HFFc6 (cell line): ENCODE results near the gene POU3F1. TPM values are rescaled to one million over a fixed set of nuclear protein-coding genes. Genes with fewer than 3 reads are reported as not detected.

Experiments used
- DNase-seq: peaks from one replicate; pipeline ENCODE4 v3.0.0-alpha.2; 2018
- H3K27ac Mint-ChIP-seq: 2 replicates; pipeline ENCODE4 v1.8.0; 2020; ENCODE audit warnings: mild to moderate bottlenecking, mixed read lengths
- H3K27me3 Mint-ChIP-seq: 2 replicates; pipeline ENCODE4 v1.8.0; 2021; ENCODE audit warnings: mild to moderate bottlenecking, moderate library complexity, mixed read lengths; ENCODE audit not compliant: insufficient read depth
- H3K36me3 Mint-ChIP-seq: 2 replicates; pipeline ENCODE4 v1.8.0; 2021; ENCODE audit warnings: low read depth, mixed read lengths
- H3K4me1 Mint-ChIP-seq: 2 replicates; pipeline ENCODE4 v1.8.0; 2020; ENCODE audit warnings: low read depth, mixed read lengths
- H3K4me3 Mint-ChIP-seq: 2 replicates; pipeline ENCODE4 v1.8.0; 2020; ENCODE audit warnings: mild to moderate bottlenecking, moderate library complexity, mixed read lengths
- H3K9me3 Mint-ChIP-seq: 2 replicates; pipeline ENCODE4 v1.8.0; 2020; ENCODE audit warnings: mild to moderate bottlenecking, mixed read lengths
- CTCF ChIP-seq: fragments of 200-600 bp; sonication (generic); IDR thresholded peaks from 2 replicates; pipeline ENCODE4 v1.5.0; 2021; ENCODE audit warnings: antibody characterized with exemption, mild to moderate bottlenecking
- total RNA-seq, 6 experiments: library from RNA; stranded (reverse); fragmentation: NEBNext Ultra II Directional; extraction: Animal tissue kit (Norgen Biotek cat#: 25700); gene quantifications; 2 replicates in 1 of 6; 3 replicates in 5 of 6; pipeline ENCODE4 v1.2.3, GENCODE V29; 2021

The POU3F1 gene
- total RNA-seq, 6 experiments from 2014 or later: 0.11 TPM; not detected in 5

DNA sequence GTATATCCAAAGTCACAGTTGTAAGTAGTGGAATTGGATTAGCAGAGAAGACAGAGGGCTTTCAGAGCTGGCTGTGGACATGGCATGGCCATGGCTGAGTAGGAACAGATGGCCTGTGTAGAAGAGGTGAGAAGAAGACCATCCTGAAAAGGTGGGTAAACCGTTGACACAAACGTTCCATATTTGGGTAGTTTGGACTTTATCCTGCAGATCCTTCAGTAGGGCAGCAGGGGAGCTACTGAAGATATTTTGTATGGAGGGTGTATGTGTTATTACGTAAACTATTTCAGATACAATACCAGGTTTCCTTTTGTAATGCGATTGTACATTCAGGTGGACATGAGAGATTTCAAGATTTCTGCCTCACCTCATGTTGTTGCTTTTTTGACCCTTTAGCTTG, 32.4 kb downstream of the POU3F1 start:
- H3K4me1 Mint-ChIP-seq: peaks cover 28% of the 10 kb centered on the region
- peak; percentile 52 for TF ChIP-seq CTCF
- peaks cover 22% of the 10 kb centered on the region for H3K36me3 Mint-ChIP-seq
- H3K27ac Mint-ChIP-seq: peak overlapping the region; percentile 98
- peak overlapping the region; percentile 99 for H3K4me3 Mint-ChIP-seq
- peaks cover 4% of the 10 kb centered on the region; the same call in 1 of the 2 replicates for H3K27me3 Mint-ChIP-seq
- no peak for DNase-seq
- no peaks in the 10 kb centered on the region for H3K9me3 Mint-ChIP-seq

- Mint-ChIP-seq H3K4me1 (peaks cover 32% of the 10 kb centered on the region), H3K36me3 (peaks cover 14% of the 10 kb centered on the region), H3K27me3 (peaks cover 4% of the 10 kb centered on the region; the same call in 1 of the 2 replicates), H3K27ac (peak overlapping the region; percentile 98), H3K9me3 (no peaks in the 10 kb centered on the region), H3K4me3 (peak overlapping the region; percentile 99)
- TF ChIP-seq CTCF: no peak
- no peak for DNase-seq
Observed at GRCh38 chr1:38013227-38013622, 33.4 kb downstream of the POU3F1 start.

- no peak for TF ChIP-seq CTCF
- Mint-ChIP-seq H3K27me3 (peaks cover 4% of the 10 kb centered on the region; the same call in 1 of the 2 replicates), H3K4me1 (peaks cover 32% of the 10 kb centered on the region), H3K4me3 (peak within 1 kb of the TSS; percentile 99), H3K27ac (peak within 1 kb of the TSS; percentile 98), H3K9me3 (no peaks in the 10 kb centered on the region), H3K36me3 (peaks cover 12% of the 10 kb centered on the region)
- peak; percentile 99 for DNase-seq
Observed at GRCh38 chr1:38012363-38013226, 34.0 kb downstream of the POU3F1 start, which contains the start of gene UTP11. Gene UTP11, plus strand, starts transcription at chr1:38012734. Its CDS starts 69 bp downstream, at chr1:38012803.

- Mint-ChIP-seq H3K9me3 (no peaks in the 10 kb centered on the region), H3K27me3 (peaks cover 4% of the 10 kb centered on the region; the same call in 1 of the 2 replicates), H3K27ac (peak overlapping the region; percentile 91; the same call in 1 of the 2 replicates), H3K4me3 (no peak overlapping the region), H3K4me1 (peaks cover 26% of the 10 kb centered on the region), H3K36me3 (peaks cover 10% of the 10 kb centered on the region)
- no peak for TF ChIP-seq CTCF
- no peak for DNase-seq
Observed at GRCh38 chr1:38009841-38010180, 36.8 kb downstream of the POU3F1 start.

GRCh38 chr1:38009088-38009840, 37.3 kb downstream of the POU3F1 start:
- TF ChIP-seq CTCF: no peak
- DNase-seq: peak; percentile 56
- Mint-ChIP-seq H3K27ac (peak overlapping the region; percentile 91), H3K4me3 (no peak overlapping the region), H3K4me1 (peaks cover 30% of the 10 kb centered on the region), H3K36me3 (peaks cover 10% of the 10 kb centered on the region), H3K9me3 (no peaks in the 10 kb centered on the region), H3K27me3 (peaks cover 4% of the 10 kb centered on the region; the same call in 1 of the 2 replicates)
